Heart left ventricle (tissue), 16 donors: Measurements from ENCODE around the gene WNT7B. TPM values are rescaled to one million over a fixed set of nuclear protein-coding genes. Genes with fewer than 3 reads are reported as not detected.
A peak's percentile ranks its signal among the peaks of the same experiment; 100 is the strongest.

ENCODE experiments used
- ATAC-seq, 4 donors: fragments of 200-7000 bp; cut with Tn5 transposase; one replicate each; pipeline ENCODE4 v1.9.1; 2020 to 2022; ENCODE audit warnings: moderate library complexity in 4 of 4, mild to moderate bottlenecking in 3 of 4, moderate number of reproducible peaks in 1 of 4
- DNase-seq, 5 donors: peaks; one replicate each; pipeline ENCODE4 v3.0.0-alpha.2; 2020
- H3K27ac ChIP-seq, 12 donors: fragments of 200-600 bp; sonication (generic) in 4 of 12; one replicate each; pipeline versions ENCODE4 v1.5.0 to v1.8.0; 2016 to 2022; ENCODE audit warnings: mild to moderate bottlenecking in 2 of 12
- H3K27me3 ChIP-seq, 9 donors: fragments of 200-600 bp; sonication (generic) in 2 of 9; one replicate each; pipeline versions ENCODE4 v1.5.1 to v1.8.0; 2016 to 2022; ENCODE audit warnings: mild to moderate bottlenecking in 3 of 9
- H3K36me3 ChIP-seq, 9 donors: fragments of 200-600 bp; sonication (generic) in 2 of 9; one replicate each; pipeline versions ENCODE4 v1.5.0 to v1.8.0; 2018 to 2022; ENCODE audit warnings: mild to moderate bottlenecking in 2 of 9
- H3K4me1 ChIP-seq, 12 donors: fragments of 200-600 bp; sonication (generic) in 4 of 12; one replicate each; pipeline versions ENCODE4 v1.5.0 to v1.8.0; 2016 to 2022; ENCODE audit warnings: mild to moderate bottlenecking in 3 of 12
- H3K4me3 ChIP-seq, 12 donors: fragments of 200-600 bp; sonication (generic) in 4 of 12; one replicate each; pipeline versions ENCODE4 v1.5.0 to v1.8.0; 2017 to 2022; ENCODE audit warnings: mild to moderate bottlenecking in 9 of 12, moderate library complexity in 4 of 12
- H3K9me3 ChIP-seq, 12 donors: fragments of 200-600 bp; sonication (generic) in 4 of 12; one replicate each; pipeline versions ENCODE4 v1.5.0 to v1.8.0; 2016 to 2022; ENCODE audit warnings: mild to moderate bottlenecking in 1 of 12
- POLR2A ChIP-seq, 2 donors: fragments of 450-650 bp; IDR thresholded peaks; one replicate each; pipeline ENCODE4 v1.6.1; 2017; ENCODE audit warnings: antibody characterized with exemption in 2 of 2, mild to moderate bottlenecking in 2 of 2, moderate library complexity in 2 of 2
- WGBS, 4 donors: extraction: QIAGEN DNeasy Blood & Tissue Kit in 2 of 4; methylation state at CpG; one replicate each; pipeline versions ENCODE4 v1.1.5 to v1.1.7; 2013 to 2018; 5-methylcytosine and 5-hydroxymethylcytosine counted together
- intact Hi-C, 10 donors: fragments of 100-400 bp; cut with DNase I; formaldehyde crosslinking; loops; one replicate each; pipeline versions ENCODE4 v1.11.1 to v1.14.2; 2022
- polyA plus RNA-seq, 2 donors: library from polyadenylated mRNA; stranded (reverse); fragments of 200-250 nt; gene quantifications; one replicate each; pipeline ENCODE4 v1.2.3, GENCODE V29; 2013
- total RNA-seq, 9 donors: library from RNA; depleted of rRNA in 2 of 9; stranded (reverse); fragments of >200 nt in 2 of 9; fragmentation: NEBNext Ultra II Directional in 3 of 9; extraction: Animal tissue kit (Norgen Biotek cat#: 25700) in 3 of 9; gene quantifications; one replicate each; pipeline versions ENCODE4 v1.1.0 to v1.2.4, GENCODE V29; 2016 to 2023
- TF ChIP-seq, protein P1 (sequence below), 12 donors: fragments of 200-600 bp; sonication (generic) in 4 of 12; IDR thresholded peaks; one replicate each; pipeline versions ENCODE4 v1.5.0 to v1.8.0; 2018 to 2022; ENCODE audit warnings: antibody characterized with exemption in 12 of 12, mild to moderate bottlenecking in 5 of 12
- donor health status: ischemic (EF 13 %, LVEDD 7.1; RV severe dilation, severe dysfunction).
- donor health status: healthy with polysubstance abuse.
- donor health status: DM: no; HTN: yes; CAD: no.
- donor health status: DM: no; HTN: no; CAD: no.
- donor health status: ischemic (EF 25% LVEDD 6.9; RV normal size, moderate dysfunction).
- donor health status: ischemic (EF 25% LVEDD 5.7; RV mildly dilated, moderate dysfunction).
- donor health status: healthy.
- donor health status: DM: yes; HTN: yes; CAD: no.
- donor health status: ischemic (EF 35%, LVEDD 5.7; RV mildly dilated, moderate dysfunction).
- donor health status: nonischemic (EF 11% LVEDD 7.7; RV severe dilation, severe dysfunction).
- donor health status: DM: yes; HTN: yes; CAD: no.
- donor health status: PGD.
- donor health status: ischemic (EF 29% LVEDD 5.4; RV normal size, mild dysfunction).
- donor health status: nonischemic (EF 23%, LVEDD 6.1; RV moderate dilation, normal function).

WNT7B gene
- total and polyA plus RNA-seq, 11 donors: 0.36 TPM; not detected in 10

DNA sequence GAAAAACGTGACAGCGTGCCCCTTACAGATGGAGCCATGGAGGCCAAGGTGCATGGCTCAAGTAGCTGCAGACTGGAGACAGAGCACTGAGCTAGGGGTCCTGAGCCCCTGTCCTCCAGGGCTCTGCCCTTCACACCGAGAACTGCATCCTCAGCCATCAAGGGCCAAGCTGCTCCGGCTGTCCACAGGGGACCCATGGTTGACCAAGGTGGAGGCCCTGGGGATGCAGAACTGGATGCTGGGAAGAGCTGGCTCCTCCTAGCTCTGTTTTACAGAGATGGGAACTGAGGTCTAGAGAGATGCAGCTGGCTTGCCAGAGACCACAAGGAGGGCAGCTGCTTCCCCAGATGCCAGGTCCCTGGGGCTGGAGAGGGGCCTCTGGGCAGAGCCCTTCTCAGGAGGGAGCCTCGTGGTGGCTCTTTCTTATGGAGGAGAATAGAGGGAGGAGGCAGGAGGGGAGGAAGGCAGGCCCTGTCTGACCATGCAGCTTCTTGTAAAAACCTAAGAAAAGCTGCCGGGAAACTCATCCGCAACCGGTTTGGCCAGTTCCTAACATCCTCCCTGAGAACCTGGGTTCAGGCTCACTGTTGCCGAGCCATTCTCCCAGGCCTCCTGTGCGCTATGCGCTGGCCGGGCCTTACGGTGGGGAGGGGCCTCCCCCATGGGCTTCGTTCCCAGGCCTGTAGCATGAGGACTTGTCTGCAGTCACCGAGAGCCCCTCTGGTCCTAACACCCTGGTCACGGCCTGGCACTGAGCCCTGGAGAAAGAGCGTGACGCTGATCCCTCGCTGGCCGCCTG, 80.6 kb downstream of the WNT7B start:
- Histone ChIP-seq H3K4me1 (no peaks in the 10 kb centered on the region), H3K36me3 (no peaks in the 10 kb centered on the region), H3K27me3 (peaks cover 0 to 36% (median 11%) of the 10 kb centered on the region in 9 donors), H3K4me3 (no peak overlapping the region), H3K27ac (no peak overlapping the region), H3K9me3 (no peaks in the 10 kb centered on the region)
- intact Hi-C loops: no loop called here
- WGBS, 4 donors: 60 to 67% (median 63%) methylated on average over 10 to 20 of the region's 20 CpGs
- ATAC-seq (peak in 1 of 4 donors; percentile 20), DNase-seq (peak in 2 of 5 donors; percentile 20)
- no peak for TF ChIP-seq POLR2A (IDR thresholded peaks at IDR 0.05)

DNA sequence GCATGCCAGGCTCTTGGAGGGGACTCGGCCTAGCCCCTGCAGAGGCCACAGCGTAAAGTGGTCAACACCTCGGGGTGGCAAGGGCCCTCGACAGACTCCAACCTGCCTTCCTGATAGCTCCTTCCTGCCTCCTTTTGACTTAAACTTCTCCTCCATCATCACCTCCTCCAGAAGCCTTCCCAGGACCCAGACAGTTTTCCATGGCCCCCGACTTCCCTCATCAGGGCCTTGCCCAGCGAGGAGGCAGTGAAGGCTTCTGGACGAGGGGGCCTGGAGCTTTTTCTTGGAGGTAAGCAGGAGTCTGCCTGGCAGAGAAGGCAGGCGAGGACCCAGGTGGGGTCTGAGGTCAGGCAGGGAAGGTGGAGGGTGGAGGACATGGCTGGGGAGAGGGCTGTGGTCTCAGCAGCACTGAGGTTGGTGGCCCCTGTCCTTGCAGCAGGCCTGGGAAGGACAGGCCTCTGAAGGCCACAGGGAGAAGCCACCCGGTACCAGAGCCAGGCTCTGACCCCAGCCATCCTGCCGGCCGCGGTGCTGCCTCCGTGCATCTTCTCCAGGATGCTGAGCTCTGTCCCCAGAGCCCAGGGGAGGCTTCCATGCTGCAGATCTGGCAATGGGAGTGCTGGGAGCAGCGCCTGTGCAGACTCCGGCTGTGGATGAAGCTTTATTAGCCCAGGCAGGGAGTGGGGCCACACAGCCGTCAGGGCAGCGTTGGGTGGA, 81.4 kb downstream of the WNT7B start:
- H3K27me3 ChIP-seq: peaks cover 0 to 36% (median 11%) of the 10 kb centered on the region in 9 donors
- no peak for TF ChIP-seq POLR2A (IDR thresholded peaks at IDR 0.05)
- TF ChIP-seq, protein P1, sequence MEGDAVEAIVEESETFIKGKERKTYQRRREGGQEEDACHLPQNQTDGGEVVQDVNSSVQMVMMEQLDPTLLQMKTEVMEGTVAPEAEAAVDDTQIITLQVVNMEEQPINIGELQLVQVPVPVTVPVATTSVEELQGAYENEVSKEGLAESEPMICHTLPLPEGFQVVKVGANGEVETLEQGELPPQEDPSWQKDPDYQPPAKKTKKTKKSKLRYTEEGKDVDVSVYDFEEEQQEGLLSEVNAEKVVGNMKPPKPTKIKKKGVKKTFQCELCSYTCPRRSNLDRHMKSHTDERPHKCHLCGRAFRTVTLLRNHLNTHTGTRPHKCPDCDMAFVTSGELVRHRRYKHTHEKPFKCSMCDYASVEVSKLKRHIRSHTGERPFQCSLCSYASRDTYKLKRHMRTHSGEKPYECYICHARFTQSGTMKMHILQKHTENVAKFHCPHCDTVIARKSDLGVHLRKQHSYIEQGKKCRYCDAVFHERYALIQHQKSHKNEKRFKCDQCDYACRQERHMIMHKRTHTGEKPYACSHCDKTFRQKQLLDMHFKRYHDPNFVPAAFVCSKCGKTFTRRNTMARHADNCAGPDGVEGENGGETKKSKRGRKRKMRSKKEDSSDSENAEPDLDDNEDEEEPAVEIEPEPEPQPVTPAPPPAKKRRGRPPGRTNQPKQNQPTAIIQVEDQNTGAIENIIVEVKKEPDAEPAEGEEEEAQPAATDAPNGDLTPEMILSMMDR (IDR thresholded peaks at IDR 0.05): no peak
- intact Hi-C loops: no loop called here
- H3K4me1 ChIP-seq: no peaks in the 10 kb centered on the region
- no peak overlapping the region for H3K27ac ChIP-seq
- ATAC-seq: no peak
- no peak overlapping the region for H3K4me3 ChIP-seq
- 82 to 92% (median 86%) methylated on average over 12 to 17 of the region's 17 CpGs for WGBS, 4 donors
- H3K36me3 ChIP-seq: no peaks in the 10 kb centered on the region
- H3K9me3 ChIP-seq: no peaks in the 10 kb centered on the region
- peak in 3 of 5 donors; percentile 4 to 55 (median 9) for DNase-seq

DNA sequence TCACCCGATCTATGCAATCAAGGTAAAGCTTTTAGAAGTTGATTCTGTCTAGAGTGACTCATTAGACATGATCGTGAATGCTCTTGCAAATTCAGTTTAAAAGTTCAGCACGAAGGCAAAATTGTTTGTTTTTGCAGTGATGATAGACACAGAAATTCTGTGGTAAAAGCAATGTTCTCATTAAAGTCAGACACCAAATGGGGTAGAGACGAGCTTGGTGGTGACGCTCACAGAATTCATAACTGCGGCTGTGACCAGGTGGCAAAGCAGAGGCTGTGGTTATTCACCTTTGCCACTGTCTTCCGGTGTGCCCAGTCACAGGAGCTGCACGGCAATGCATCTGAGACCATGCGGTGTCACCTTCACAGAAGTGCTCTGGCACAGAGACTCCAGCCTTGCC, 83.4 kb downstream of the WNT7B start:
- 75 to 84% (median 78%) methylated on average over 9 of the region's 9 CpGs for WGBS, 4 donors
- intact Hi-C loops: no loop called here
- no peak for DNase-seq
- Histone ChIP-seq H3K27me3 (peaks cover 4 to 47% (median 22%) of the 10 kb centered on the region in 9 donors), H3K4me3 (no peak overlapping the region), H3K27ac (no peak overlapping the region), H3K9me3 (no peaks in the 10 kb centered on the region), H3K4me1 (peaks cover 0 to 6% (median 0%) of the 10 kb centered on the region in 12 donors), H3K36me3 (no peaks in the 10 kb centered on the region)
- no peak for ATAC-seq
- TF ChIP-seq, protein P1 (IDR thresholded peaks at IDR 0.05): no peak
- no peak for TF ChIP-seq POLR2A (IDR thresholded peaks at IDR 0.05)

DNA sequence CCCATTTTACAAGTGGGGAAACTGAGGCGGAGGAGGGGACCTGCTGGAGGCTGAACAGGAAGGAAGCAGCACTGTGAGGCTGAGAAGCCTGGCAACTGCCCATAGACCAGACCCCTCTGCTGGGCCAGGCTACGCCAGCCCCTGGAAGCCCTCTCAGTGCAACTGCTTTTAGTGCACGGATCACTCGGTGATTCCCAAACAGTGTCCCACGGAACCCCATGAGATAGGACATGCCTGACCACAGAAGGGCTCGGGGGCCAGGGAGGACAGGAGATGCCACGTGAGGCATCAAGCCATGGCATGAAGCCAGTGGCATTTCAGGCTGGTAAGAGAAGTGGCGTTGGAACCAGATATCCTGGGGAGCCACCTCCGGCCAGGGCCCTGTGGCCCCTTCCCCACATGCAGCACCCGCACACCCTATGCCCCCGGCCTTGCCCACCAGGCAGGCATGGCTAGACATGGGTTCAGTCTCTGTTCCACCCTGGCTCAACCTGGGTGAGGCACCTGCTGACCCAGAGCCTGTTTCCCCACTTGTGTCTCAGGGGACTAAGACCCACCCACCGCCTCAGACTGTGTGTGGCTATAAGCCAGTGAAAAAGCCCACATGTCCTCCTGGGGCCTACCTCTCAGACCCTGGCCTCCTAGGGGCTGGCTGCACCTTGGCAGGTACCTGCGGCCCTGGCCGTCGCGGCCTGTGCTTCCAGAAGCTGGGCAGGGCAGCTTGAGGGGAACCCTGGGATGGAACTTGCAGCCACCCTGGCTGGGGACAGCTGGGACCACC, 84.1 kb downstream of the WNT7B start:
- Histone ChIP-seq H3K4me1 (peaks cover 0 to 6% (median 0%) of the 10 kb centered on the region in 12 donors), H3K9me3 (no peaks in the 10 kb centered on the region), H3K27ac (no peak overlapping the region), H3K36me3 (no peaks in the 10 kb centered on the region), H3K27me3 (peaks cover 5 to 41% (median 23%) of the 10 kb centered on the region in 9 donors), H3K4me3 (no peak overlapping the region)
- intact Hi-C loops: no loop called here
- ATAC-seq: no peak
- no peak for TF ChIP-seq POLR2A (IDR thresholded peaks at IDR 0.05)
- TF ChIP-seq, protein P1 (IDR thresholded peaks at IDR 0.05): no peak
- peak in 3 of 5 donors; percentile 13 to 36 (median 18) for DNase-seq
- 73 to 82% (median 74%) methylated on average over 13 to 16 of the region's 16 CpGs for WGBS, 4 donors
